Activated naive CD4-positive, alpha-beta T cell treated with anti-CD3 and anti-CD28 coated beads, Interleukin-2, amount 50 U/mL, for 72 hours (primary cell): ENCODE data around the gene LAMA5. TPM values are rescaled to one million over a fixed set of nuclear protein-coding genes. Genes with fewer than 3 reads are reported as not detected.
"Not testable (repeated sequence)": the region's sequence is repeated elsewhere in the genome, so short reads cannot be mapped to it uniquely, and the experiment has no call there.

Experiments used
- ATAC-seq, 2 donors: fragments of 150-1000 bp; cut with Tn5 transposase; 2 replicates each; pipeline ENCODE4 v1.10.0; 2021; ENCODE audit warnings: mild to moderate bottlenecking in 2 of 2, moderate library complexity in 2 of 2
- DNase-seq, 2 donors: peaks; one replicate each; pipeline ENCODE4 v3.0.0; 2021 to 2022; ENCODE audit warnings: low spot score in 2 of 2
- H3K27ac Mint-ChIP-seq, 2 donors: one replicate each; pipeline ENCODE4 v1.8.0; 2022; ENCODE audit warnings: mild to moderate bottlenecking in 2 of 2, mixed read lengths in 2 of 2
- H3K36me3 Mint-ChIP-seq, 2 donors: one replicate each; pipeline ENCODE4 v1.8.0; 2022; ENCODE audit warnings: mixed read lengths in 2 of 2
- H3K9me3 Mint-ChIP-seq, 2 donors: one replicate each; pipeline ENCODE4 v1.8.0; 2022; ENCODE audit warnings: mixed read lengths in 2 of 2
- total RNA-seq, 2 donors: library from RNA; stranded (reverse); gene quantifications; one replicate each; pipeline ENCODE4 v1.2.3, GENCODE V29; 2022

Gene LAMA5
- total RNA-seq, 2 donors from 2014 or later = 0.36 to 0.95 TPM

DNA sequence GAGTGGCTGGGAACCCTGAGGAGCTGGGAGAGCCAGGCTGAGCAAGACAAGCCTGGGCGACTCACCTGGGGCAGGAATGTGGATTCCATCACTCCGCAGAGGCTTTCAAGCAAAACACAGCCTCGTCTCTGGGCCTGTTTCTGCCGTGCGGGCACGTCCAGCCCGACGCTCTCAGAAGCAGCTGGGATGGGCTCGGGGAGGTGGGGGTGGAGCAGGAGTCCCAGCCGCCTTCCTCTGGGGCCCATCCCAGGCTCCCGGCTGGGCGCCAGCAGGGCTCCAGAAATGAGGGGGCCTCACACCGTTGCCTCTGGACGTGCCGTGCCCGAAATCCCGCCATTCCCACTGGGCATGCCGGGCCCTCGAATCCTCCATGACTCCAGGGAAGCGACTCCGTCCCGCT lies 11.1 kb upstream of the LAMA5 start:
- ATAC-seq (no peak), DNase-seq (no peak)
- Mint-ChIP-seq H3K36me3 (peaks cover 7 to 14% of the 10 kb centered on the region in 2 donors), H3K27ac (no peak overlapping the region), H3K9me3 (peaks cover 6% of the 10 kb centered on the region in 2 donors)

GRCh38 chr20:62377615-62378178 lies 10.6 kb upstream of the LAMA5 start:
- Mint-ChIP-seq H3K36me3 (peaks cover 7 to 12% of the 10 kb centered on the region in 2 donors), H3K27ac (peak overlapping the region in 1 of 2 donors; percentile 46), H3K9me3 (peaks cover 6% of the 10 kb centered on the region in 2 donors)
- DNase-seq (no peak), ATAC-seq (no peak)

GRCh38 chr20:62377064-62377461 lies 10.0 kb upstream of the LAMA5 start:
- no peak for ATAC-seq
- H3K36me3 Mint-ChIP-seq = peaks cover 5% of the 10 kb centered on the region in 2 donors

DNA sequence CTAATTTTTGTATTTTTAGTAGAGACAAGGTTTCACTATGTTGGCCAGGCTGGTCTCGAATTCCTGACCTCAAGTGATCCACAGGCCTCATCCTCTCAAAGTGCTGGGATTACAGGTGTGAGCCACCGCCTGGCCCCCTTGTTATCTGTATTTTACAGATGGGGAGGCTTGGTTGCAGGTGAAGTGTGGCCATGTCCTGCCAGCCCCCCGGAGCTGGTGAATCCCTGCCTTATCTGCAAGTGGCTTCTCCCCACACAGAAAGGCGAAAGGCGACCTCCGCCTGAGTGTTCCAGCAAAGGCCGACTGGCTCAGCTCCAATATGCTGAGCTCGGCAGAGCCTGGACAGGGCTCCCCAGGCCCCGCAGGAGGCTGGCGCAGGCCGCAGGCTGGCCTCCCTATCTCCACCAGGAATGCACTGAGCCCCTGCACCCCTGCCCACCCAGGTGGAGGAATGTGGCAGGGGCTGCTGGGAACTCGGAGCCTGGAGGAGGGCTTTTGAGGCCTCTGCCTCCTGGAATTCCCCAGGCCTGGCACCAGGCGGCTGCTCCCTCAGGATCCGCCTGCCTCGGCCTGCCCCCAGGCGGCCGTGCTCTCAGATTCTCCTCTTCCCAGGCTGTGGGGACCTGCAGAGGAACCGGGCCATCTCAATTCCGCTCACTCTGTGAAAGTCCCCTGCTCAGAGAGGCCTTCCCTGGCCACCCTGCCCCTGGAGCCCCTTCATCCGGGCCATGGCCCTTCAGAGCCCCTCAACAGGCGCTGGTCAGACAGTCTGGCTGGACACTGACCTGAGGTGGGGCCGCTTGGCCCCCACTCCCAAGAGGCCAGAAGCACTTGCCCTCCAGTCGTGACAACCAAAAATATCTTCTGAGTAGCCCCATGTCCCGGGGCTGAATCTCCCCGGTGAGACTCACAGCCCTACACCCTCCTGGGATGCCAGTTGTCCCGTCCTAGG lies 9.3 kb upstream of the LAMA5 start:
- Mint-ChIP-seq H3K9me3 (no peaks in the 10 kb centered on the region), H3K36me3 (no peaks in the 10 kb centered on the region), H3K27ac (peak overlapping the region in 1 of 2 donors; percentile 46)
- ATAC-seq (no peak), DNase-seq (no peak)

More at GRCh38 chr20:62377064-62377461, 10.0 kb upstream of the LAMA5 start:
- Mint-ChIP-seq H3K9me3 (peaks cover 4% of the 10 kb centered on the region in 2 donors), H3K27ac (peak overlapping the region; percentile 33 to 46)
- no peak for DNase-seq

- Mint-ChIP-seq H3K9me3 (no peaks in the 10 kb centered on the region), H3K36me3 (no peaks in the 10 kb centered on the region), H3K27ac (no peak overlapping the region)
- DNase-seq = no peak
- no peak for ATAC-seq
Observed at GRCh38 chr20:62374331-62375152, 7.4 kb upstream of the LAMA5 start.

DNA sequence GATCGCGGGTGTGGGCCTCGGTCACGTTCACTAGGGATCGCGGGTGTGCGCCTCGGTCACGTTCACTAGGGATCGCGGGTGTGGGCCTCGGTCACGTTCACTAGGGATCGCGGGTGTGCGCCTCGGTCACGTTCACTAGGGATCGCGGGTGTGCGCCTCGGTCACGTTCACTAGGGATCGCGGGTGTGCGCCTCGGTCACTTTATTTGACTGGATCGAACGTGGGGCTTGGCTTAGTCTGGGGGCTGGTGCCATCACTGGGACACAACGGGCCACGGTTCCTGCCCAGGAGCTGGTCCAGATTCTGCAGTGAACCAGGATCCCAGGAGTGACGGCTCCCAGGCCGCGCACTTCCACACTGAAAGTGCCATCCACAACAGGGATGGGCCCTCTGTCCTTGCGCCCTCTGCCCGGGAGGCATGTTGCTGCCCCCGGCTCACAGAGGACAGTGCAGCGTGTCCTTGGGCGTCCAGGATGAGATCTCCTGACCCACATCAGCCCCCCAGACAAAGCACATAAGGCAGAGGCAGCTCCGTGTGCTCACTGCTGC lies 6.6 kb upstream of the LAMA5 start:
- DNase-seq, H3K9me3 Mint-ChIP-seq, H3K27ac Mint-ChIP-seq, H3K36me3 Mint-ChIP-seq, ATAC-seq: not testable (repeated sequence)

DNA sequence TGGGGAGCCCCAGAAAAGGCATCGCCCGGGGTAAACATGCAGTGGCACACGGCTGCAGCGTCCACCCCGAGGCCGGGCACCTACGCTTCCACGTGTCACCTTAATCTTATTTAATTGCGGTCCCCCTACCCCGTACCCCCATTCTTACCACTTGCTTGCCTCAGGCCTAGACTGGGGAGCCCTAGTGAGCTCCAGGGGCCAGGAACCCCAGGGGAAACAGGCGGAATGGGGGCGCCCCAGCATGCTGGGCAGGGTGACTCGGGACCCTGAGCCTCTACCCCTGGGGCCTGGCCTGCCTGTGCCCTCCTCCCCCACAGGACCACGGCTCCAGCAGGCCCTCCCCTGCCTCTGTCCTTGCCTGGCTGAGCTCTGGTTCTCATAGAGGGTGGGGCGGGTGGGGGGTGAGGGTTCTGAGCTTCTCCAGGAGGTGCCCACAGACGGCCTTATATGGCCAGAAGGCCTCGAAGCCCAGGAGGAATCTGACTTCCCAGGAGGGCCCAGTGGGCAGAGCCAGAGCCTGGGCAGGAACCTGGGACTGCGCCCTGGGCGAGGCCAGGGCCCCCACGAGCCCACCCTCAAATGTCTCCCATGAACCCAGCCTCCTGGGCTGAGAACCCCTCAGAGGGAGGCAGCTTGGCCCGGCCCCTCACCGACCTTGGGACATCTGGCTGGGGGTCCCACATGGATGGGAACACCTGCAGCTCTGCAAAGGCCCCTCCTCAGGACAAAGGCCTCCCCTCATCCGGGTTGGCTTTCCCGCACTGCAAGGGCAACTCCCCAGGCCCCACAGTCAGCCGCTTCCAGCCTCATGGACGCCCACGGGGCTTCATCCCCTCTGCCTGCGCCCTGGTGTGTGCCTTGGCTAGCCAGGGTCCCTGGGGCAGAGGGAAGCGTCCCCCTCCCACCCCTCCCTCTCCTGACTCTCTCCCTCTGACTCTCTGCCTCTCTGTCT lies 5.2 kb upstream of the LAMA5 start:
- ATAC-seq (no peak), DNase-seq (no peak)
- Mint-ChIP-seq H3K27ac (no peak overlapping the region), H3K9me3 (no peaks in the 10 kb centered on the region), H3K36me3 (no peaks in the 10 kb centered on the region)

GRCh38 chr20:62371588-62372041 lies 4.5 kb upstream of the LAMA5 start:
- ATAC-seq = no peak
- DNase-seq = no peak
- Mint-ChIP-seq H3K36me3 (no peaks in the 10 kb centered on the region), H3K27ac (no peak overlapping the region), H3K9me3 (no peaks in the 10 kb centered on the region)

- ATAC-seq (no peak), DNase-seq (no peak)
- no peaks in the 10 kb centered on the region for H3K36me3 Mint-ChIP-seq
- no peaks in the 10 kb centered on the region for H3K9me3 Mint-ChIP-seq
- no peak overlapping the region for H3K27ac Mint-ChIP-seq
Observed at GRCh38 chr20:62370807-62371587, 3.9 kb upstream of the LAMA5 start.

DNA sequence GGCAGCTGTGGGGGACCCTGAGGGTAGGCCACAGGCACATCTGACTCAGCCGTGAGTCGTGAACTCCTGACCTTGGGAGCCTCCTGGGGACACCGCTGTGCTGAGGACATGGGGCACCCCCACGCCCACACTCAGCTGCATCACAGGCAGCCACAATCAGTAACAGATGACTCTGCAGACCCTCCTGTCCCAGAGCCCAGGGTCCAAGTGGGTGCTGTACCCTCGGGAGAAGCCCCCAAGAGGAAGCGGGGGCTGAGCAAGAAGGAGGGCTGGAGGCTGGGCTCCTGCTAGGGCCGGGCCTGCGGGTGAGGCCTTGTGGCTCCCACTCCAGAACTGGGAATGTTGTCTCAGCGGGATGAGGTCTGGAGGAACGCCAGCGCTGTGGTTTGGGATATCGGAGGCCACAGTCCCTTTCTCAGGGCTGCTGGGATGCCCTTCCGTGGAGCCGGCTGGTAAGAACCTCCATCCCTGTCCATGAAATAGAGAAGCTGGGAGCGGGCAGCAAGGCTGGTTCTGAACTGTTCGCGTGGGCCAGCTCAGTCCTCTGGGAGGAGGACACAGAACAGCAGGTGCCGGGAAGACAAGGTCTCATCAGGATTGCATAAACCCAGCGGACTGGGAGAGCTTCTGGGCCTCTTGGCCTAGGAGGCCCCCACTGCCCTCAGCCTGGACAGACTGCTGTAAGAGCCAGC lies 3.1 kb upstream of the LAMA5 start:
- no peak overlapping the region for H3K27ac Mint-ChIP-seq
- no peaks in the 10 kb centered on the region for H3K9me3 Mint-ChIP-seq
- no peaks in the 10 kb centered on the region for H3K36me3 Mint-ChIP-seq
- peak; percentile 67 to 71 for ATAC-seq
- DNase-seq = no peak

- no peak overlapping the region for H3K27ac Mint-ChIP-seq
- H3K36me3 Mint-ChIP-seq = no peaks in the 10 kb centered on the region
- ATAC-seq = no peak
- DNase-seq = no peak
- no peaks in the 10 kb centered on the region for H3K9me3 Mint-ChIP-seq
Observed at GRCh38 chr20:62369815-62370114, 2.7 kb upstream of the LAMA5 start.

GRCh38 chr20:62368976-62369814 lies 2.1 kb upstream of the LAMA5 start:
- H3K9me3 Mint-ChIP-seq = no peaks in the 10 kb centered on the region

GRCh38 chr20:62368392-62368975 lies 1.4 kb upstream of the LAMA5 start:
- Mint-ChIP-seq H3K27ac (no peak overlapping the region), H3K36me3 (no peaks in the 10 kb centered on the region), H3K9me3 (no peaks in the 10 kb centered on the region)
- no peak for ATAC-seq
- DNase-seq = no peak

More at GRCh38 chr20:62368976-62369814, 2.1 kb upstream of the LAMA5 start:
- Mint-ChIP-seq H3K36me3 (no peaks in the 10 kb centered on the region), H3K27ac (no peak overlapping the region)
- no peak for DNase-seq
- ATAC-seq = peak in 1 of 2 donors; percentile 15
